D721Med (cell line): ENCODE data around the gene DDX4.
"Not testable (repeated sequence)": the region's sequence is repeated elsewhere in the genome, so short reads cannot be mapped to it uniquely, and the experiment has no call there.

Experiments
- DNase-seq: peaks from one replicate; pipeline ENCODE4 v3.0.0; 2011; ENCODE audit warnings: low spot score; ENCODE audit not compliant: insufficient read length
- FAIRE-seq: peaks from 2 replicates; lab custom pipeline; 2011; peaks lifted over from hg19 to GRCh38; lab: Jason Lieb, UNC
- TF ChIP-seq, protein P1 (sequence below): IDR thresholded peaks from 2 replicates; pipeline ENCODE4 v1.5.1; 2012; ENCODE audit warnings: mild to moderate bottlenecking, control low read depth; ENCODE audit not compliant: insufficient read depth; ENCODE audit errors: missing control alignments

The DDX4 gene

GRCh38 chr5:55737793-55738192, at the start of gene DDX4:
TSS of gene DDX4 (plus strand) at chr5:55738061. CDS start at chr5:55738964, 903 bp downstream.
- FAIRE-seq = no peak
- no peak for DNase-seq
- TF ChIP-seq, protein P1, sequence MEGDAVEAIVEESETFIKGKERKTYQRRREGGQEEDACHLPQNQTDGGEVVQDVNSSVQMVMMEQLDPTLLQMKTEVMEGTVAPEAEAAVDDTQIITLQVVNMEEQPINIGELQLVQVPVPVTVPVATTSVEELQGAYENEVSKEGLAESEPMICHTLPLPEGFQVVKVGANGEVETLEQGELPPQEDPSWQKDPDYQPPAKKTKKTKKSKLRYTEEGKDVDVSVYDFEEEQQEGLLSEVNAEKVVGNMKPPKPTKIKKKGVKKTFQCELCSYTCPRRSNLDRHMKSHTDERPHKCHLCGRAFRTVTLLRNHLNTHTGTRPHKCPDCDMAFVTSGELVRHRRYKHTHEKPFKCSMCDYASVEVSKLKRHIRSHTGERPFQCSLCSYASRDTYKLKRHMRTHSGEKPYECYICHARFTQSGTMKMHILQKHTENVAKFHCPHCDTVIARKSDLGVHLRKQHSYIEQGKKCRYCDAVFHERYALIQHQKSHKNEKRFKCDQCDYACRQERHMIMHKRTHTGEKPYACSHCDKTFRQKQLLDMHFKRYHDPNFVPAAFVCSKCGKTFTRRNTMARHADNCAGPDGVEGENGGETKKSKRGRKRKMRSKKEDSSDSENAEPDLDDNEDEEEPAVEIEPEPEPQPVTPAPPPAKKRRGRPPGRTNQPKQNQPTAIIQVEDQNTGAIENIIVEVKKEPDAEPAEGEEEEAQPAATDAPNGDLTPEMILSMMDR = no peak

GRCh38 chr5:55691265-55692105, 46.4 kb upstream of the DDX4 start:
- DNase-seq (no peak), FAIRE-seq (peak; percentile 71)
- TF ChIP-seq, protein P1 = peak; percentile 59

DNA sequence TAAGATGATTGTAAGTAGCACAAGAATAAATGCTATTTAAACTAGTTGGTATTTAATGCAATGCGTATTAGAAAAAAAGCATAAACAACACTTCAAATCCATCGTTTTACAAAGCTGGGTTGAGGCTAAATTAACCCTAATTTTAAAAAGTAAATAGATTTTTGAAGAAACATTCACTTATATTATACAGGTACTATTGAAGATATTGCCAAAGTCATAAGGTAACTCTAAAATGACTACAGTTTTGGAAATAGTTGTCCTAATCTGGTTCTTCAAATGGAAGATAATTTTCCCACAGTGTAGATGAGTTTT, 45.8 kb upstream of the DDX4 start:
- no peak for FAIRE-seq
- TF ChIP-seq, protein P1 = no peak
- no peak for DNase-seq

- no peak for DNase-seq
- TF ChIP-seq, protein P1 = no peak
- FAIRE-seq = peak; percentile 60
These were observed 45.4 kb upstream of the DDX4 start for GRCh38 chr5:55692509-55692908.

- FAIRE-seq = peak; percentile 68
- TF ChIP-seq, protein P1 = peak; percentile 42
- DNase-seq = no peak
These were observed 43.6 kb upstream of the DDX4 start for GRCh38 chr5:55694152-55694830.

DNA sequence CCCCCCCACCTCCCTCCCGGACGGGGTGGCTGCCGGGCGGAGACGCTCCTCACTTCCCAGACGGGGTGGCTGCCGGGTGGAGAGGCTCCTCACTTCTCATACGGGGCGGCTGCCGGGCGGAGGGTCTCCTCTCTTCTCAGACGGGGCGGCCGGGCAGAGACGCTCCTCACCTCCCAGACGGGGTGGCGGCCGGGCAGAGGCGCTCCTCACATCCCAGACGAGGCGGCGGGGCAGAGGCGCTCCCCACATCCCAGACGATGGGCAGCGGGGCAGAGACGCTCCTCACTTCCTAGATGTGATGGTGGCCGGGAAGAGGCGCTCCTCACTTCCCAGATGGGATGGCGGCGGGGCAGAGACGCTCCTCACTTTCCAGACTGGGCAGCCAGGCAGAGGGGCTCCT, 41.2 kb upstream of the DDX4 start:
- FAIRE-seq = not testable (repeated sequence)

DNA sequence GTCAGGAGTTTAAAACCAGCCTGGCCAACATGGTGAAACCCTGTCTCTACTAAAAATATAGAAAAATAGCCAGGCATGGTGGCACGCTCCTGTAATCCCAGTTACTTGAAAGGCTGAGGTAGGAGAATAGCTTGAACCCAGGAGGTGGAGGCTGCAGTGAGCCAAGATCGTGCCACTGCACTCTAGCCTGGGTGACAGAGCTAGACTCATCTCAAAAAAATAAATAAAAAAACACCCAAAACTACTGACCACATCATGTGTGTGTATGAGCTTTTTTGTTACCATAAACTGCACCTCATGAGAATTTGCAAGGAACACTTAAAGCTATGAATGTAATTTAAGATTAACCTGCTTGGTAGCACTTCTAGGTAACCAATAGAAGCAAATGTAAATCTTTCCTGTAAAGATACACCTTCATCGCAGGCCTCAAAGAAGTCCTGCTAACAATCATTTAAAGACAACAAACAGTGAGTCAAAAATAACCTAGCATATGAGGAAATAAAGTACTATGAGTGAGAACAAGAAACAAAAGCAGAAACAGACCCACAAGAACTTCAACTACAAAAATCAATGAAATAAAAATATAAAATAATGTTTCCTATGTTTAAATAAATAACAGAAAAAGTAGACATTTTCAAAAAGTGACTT, 38.7 kb upstream of the DDX4 start:
- DNase-seq (no peak), FAIRE-seq (no peak)

More for the DNA sequence above, 41.2 kb upstream of the DDX4 start:
- not testable (repeated sequence) for DNase-seq

More for the DNA sequence above, 38.7 kb upstream of the DDX4 start:
- TF ChIP-seq, protein P1 = no peak
